Omental fat pad (tissue), 4 donors: ENCODE measurements around the gene NCL. TPM values are rescaled to one million over a fixed set of nuclear protein-coding genes. Genes with fewer than 3 reads are reported as not detected.

Source experiments
- ATAC-seq: fragments of 150-250 bp; one replicate; pipeline ENCODE4 v1.9.1; 2016; ENCODE audit warnings: mild to moderate bottlenecking, moderate library complexity; ENCODE audit not compliant: low FRiP score
- DNase-seq: peaks from one replicate; pipeline ENCODE4 v3.0.0-alpha.2; 2019; ENCODE audit warnings: low spot score
- total RNA-seq, 4 donors: library from RNA; depleted of rRNA; stranded (reverse); fragments of >200 nt; gene quantifications; one replicate each; pipeline ENCODE4 v1.1.0, GENCODE V29; 2016
- TF ChIP-seq, protein P1 (sequence below), 3 donors: fragments of 450-650 bp; IDR thresholded peaks; one replicate each; pipeline ENCODE4 v1.5.1; 2016 to 2017; ENCODE audit warnings: antibody characterized with exemption in 3 of 3, mild to moderate bottlenecking in 3 of 3, moderate library complexity in 2 of 3

NCL gene
- total RNA-seq, 4 donors from 2014 or later: 174 to 495 (median 225) TPM

DNA sequence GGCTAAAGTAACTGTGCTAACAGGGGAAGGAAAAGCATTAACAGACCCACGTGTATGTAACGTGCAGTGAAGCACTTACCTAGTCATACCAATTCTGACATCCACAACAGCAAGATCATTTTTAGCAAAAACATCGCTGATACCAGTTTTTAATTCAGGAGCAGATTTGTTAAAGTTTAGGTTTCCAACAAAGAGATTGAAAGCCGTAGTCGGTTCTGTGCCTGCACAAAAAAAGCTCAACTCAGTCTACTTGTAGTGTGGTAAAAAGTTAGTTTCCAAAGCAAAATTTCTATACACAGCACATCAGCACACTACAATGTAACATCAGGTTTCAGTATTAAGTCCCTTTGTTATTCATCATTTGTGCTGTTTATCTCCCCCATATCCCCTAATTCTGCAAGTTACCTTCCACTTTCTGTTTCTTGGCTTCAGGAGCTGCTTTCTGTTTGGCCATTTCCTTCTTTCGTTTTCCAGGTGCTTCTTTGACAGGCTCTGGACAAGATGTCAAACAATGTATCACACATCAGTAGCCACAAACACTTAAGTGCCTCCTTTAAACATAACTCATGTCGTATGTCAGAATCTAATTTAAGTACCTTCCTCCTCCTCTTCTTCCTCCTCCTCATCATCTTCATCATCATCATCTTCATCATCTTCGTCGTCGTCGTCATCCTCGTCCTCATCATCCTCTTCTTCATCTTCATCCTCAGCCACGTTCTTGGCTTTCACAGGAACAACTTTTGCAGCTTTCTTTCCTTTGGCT is 4.0 kb downstream of the NCL start:
- TF ChIP-seq, protein P1, sequence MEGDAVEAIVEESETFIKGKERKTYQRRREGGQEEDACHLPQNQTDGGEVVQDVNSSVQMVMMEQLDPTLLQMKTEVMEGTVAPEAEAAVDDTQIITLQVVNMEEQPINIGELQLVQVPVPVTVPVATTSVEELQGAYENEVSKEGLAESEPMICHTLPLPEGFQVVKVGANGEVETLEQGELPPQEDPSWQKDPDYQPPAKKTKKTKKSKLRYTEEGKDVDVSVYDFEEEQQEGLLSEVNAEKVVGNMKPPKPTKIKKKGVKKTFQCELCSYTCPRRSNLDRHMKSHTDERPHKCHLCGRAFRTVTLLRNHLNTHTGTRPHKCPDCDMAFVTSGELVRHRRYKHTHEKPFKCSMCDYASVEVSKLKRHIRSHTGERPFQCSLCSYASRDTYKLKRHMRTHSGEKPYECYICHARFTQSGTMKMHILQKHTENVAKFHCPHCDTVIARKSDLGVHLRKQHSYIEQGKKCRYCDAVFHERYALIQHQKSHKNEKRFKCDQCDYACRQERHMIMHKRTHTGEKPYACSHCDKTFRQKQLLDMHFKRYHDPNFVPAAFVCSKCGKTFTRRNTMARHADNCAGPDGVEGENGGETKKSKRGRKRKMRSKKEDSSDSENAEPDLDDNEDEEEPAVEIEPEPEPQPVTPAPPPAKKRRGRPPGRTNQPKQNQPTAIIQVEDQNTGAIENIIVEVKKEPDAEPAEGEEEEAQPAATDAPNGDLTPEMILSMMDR (IDR thresholded peaks at IDR 0.05): no peak
- DNase-seq (no peak), ATAC-seq (no peak)

DNA sequence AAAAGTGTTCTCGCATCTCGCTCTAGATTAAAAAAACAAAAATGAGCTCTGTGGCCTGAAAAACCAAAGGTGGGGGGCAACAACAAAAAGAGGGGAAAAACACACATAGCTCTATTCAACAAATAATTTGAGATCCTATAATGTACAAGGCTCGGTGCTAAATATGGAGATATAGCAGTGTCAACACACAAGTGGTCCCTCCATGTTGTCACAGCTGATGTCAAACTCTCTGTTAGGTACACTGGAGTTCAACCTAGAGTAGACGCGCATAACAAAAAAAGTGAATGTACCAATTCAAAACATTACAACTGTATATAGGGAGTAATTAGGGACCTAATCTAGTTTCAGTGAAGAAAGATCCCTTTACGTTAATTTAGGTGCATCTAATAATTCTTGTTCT is 5.9 kb downstream of the NCL start:
- DNase-seq (no peak), ATAC-seq (no peak)
- TF ChIP-seq, protein P1 (IDR thresholded peaks at IDR 0.05): no peak

DNA sequence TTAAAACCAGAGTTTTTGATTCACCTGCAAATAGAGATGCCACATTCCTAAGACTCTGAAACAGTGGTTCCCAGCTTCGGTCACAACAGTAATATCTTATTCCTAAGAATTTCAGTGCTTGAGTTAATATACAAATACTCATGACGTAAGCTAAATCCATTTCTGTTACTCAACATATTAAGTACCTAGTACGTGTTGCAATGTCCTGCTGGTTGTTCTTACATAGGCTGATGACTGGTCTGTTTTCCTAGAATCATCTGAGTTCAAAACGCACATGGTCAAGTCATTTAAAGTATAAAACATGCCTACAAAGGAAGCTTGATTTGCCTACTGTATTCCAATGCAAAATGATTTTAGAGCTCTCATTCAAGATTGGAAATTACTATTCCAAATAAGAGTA is 7.2 kb downstream of the NCL start:
- ATAC-seq: no peak
- TF ChIP-seq, protein P1 (IDR thresholded peaks at IDR 0.05): no peak

DNA sequence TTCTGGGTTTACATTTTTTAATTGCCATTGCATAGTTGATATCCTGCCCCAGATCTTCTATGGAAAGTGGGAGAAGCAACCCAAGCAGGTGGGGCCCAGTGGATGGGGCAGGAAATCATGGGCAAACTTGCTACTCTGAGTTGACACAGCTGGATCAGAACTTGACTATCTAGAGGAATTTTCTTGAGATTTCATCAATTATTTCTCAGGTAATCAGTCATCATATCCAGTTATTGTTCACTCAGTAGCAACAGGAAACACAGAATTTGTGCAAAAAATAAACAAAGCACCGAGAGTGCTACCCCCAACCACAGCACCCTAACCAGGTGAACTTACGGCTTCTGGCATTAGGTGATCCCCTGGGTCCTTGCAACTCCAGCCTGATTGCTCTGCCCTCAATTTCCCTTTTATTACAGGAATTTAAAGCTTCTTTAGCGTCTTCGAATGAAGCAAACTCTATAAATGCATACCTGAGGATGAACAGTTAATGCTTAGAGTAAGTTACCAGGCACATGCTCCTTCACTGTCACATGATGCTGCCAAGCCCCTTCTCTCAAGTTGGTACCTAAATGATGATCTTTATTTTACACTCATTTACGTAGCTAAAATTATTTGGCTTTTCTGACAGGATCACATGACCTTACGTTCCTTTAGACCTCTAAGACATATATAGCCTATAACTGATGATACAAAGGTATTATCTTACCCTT is 7.8 kb downstream of the NCL start:
- DNase-seq (no peak), ATAC-seq (no peak)
- TF ChIP-seq, protein P1 (IDR thresholded peaks at IDR 0.05): no peak

More for the DNA sequence above, 7.2 kb downstream of the NCL start:
- DNase-seq: no peak

DNA sequence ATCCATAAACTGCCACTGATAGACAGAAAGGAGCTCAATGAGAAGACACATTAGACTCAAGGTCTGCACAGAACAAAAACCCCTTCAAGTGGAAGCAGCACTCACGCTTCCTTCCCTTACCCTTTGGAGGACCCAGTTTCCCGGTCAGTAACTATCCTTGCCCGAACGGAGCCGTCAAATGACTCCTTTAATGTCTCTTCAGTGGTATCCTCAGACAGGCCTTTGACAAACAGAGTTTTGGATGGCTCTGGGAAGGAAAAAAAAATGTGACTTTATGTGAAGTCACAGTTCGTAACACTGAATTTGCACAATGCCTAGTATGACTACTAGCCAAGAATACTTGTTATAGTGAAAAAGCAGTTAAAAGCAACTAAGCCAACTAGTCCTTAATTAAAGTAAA is 8.4 kb downstream of the NCL start:
- DNase-seq (no peak), ATAC-seq (no peak)
- TF ChIP-seq, protein P1 (IDR thresholded peaks at IDR 0.05): no peak

DNA sequence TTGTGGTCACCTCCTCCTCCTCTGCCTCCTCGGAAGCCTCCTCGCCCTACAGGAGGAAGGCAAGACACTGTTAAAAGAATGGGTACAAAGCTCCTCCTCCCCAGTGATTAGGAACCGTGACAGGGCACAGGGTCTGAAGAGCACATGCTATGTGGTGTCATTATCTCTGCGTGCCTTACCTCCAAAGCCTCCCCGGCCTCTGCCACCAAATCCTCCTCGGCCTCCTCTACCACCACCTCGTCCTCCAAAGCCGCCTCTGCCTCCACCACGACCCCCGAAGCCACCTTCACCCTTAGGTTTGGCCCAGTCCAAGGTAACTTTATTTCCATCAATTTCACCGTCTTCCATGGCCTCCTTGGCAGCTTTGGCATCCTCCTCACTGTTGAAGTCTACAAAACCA is 9.1 kb downstream of the NCL start:
- ATAC-seq: no peak
- TF ChIP-seq, protein P1 (IDR thresholded peaks at IDR 0.05): no peak
- DNase-seq: no peak
